Upper lobe of left lung (tissue), 4 donors: ENCODE measurements around the gene CNR1.

Experiments
- CTCF ChIP-seq, 6 experiments: fragments of 450-650 bp in 4 of 6; fragments of 200-600 bp in 2 of 6; sonication (generic) in 2 of 6; IDR thresholded peaks; one replicate each; pipeline ENCODE4 v1.5.1; 2016 to 2019; ENCODE audit warnings: antibody characterized with exemption in 6 of 6
- EP300 ChIP-seq, 4 donors: sonication (generic); formaldehyde crosslinking; IDR thresholded peaks; one replicate each; pipeline ENCODE4 v1.5.1; 2017; ENCODE audit warnings: antibody characterized with exemption in 4 of 4, control low read depth in 2 of 4
- POLR2A ChIP-seq, 4 donors: fragments of 450-650 bp; IDR thresholded peaks; one replicate each; pipeline ENCODE4 v1.5.1; 2016 to 2017; ENCODE audit warnings: antibody characterized with exemption in 4 of 4, mild to moderate bottlenecking in 2 of 4
- POLR2AphosphoS5 ChIP-seq, 2 donors: sonication (generic); formaldehyde crosslinking; IDR thresholded peaks; one replicate each; pipeline ENCODE4 v1.5.1; 2017; ENCODE audit warnings: antibody characterized with exemption in 2 of 2

DNA sequence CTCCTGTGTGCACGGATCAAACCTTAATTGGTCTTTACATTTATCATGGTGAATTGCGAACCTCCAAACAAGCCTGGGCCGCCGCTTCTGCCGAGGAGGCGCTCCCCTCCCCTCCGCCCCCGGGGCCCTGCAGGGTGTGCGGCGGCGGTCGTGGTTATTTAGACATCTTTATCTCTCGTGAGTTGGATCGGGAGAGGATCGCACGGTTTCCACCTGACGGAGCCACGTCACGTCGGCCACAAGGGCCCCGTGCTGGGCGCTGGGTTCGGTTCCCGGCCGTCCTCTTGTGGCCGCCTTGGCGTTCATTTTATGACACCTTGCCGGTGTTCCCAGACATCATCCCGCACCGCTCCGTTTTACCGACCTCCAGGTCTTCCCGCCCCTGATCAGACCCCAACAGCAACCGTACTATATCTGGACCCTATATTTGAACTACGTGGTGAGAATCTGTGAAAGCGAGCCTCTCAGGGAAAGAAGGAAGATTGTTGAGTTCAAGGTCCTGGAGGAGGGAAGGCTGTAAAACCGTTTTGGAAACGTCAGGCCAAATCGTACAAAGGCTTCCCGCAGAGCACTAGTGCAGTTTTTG lies 1.3 kb upstream of the CNR1 start:
- TF ChIP-seq CTCF (IDR thresholded peaks at IDR 0.05) (no peak), POLR2A (IDR thresholded peaks at IDR 0.05) (no peak), EP300 (IDR thresholded peaks at IDR 0.05) (no peak), POLR2AphosphoS5 (IDR thresholded peaks at IDR 0.05) (no peak)
